ENCODE results near the gene LURAP1L. TPM values are rescaled to one million over a fixed set of nuclear protein-coding genes. Genes with fewer than 3 reads are reported as not detected.

Gene LURAP1L
- total RNA-seq, 1 experiment from 2014 or later: 1.7 TPM

- TF ChIP-seq FOXJ3 (CRISPR knock-in tag; IDR thresholded peaks at IDR 0.05; ENCODE audit: borderline replicate concordance) (no peak), TCF7 (CRISPR knock-in tag; IDR thresholded peaks at IDR 0.05; ENCODE audit: low read depth) (no peak), SP1 (CRISPR knock-in tag; conservative IDR thresholded peaks at IDR 0.05) (no peak), PRRX2 (CRISPR knock-in tag; IDR thresholded peaks at IDR 0.05) (no peak), ESRRA (CRISPR knock-in tag; IDR thresholded peaks at IDR 0.05; ENCODE audit: borderline replicate concordance) (no peak), MYBL2 (CRISPR knock-in tag; IDR thresholded peaks at IDR 0.05) (no peak), CREM (CRISPR knock-in tag; IDR thresholded peaks at IDR 0.05) (no peak), ELF4 (CRISPR knock-in tag; IDR thresholded peaks at IDR 0.05; ENCODE audit: low read depth) (no peak), SMAD3 (CRISPR knock-in tag; IDR thresholded peaks at IDR 0.05; ENCODE audit: borderline replicate concordance) (no peak), ATF6 (CRISPR knock-in tag; IDR thresholded peaks at IDR 0.05) (no peak)
These were observed 2.6 kb downstream of the LURAP1L start (continued) for GRCh38 chr9:12777121-12778022.

- ATAC-seq (no peak), DNase-seq (ENCODE audit: low spot score) (no peak)
- no peak overlapping the region for H3K27ac Mint-ChIP-seq
- H3K9me3 Mint-ChIP-seq: peaks cover 9% of the 10 kb centered on the region
- CTCF ChIA-PET: no interaction called here
- peaks cover 8% of the 10 kb centered on the region; the same call in 1 of the 2 replicates for H3K4me1 Mint-ChIP-seq
- H3K36me3 Mint-ChIP-seq: no peaks in the 10 kb centered on the region
- peaks cover 17% of the 10 kb centered on the region for H3K27me3 Mint-ChIP-seq (ENCODE audit: low read depth)
- TF ChIP-seq ZNF317 (CRISPR knock-in tag; IDR thresholded peaks at IDR 0.05; ENCODE audit: borderline replicate concordance, low read depth): no peak
- no peak for TF ChIP-seq PREB (CRISPR knock-in tag; IDR thresholded peaks at IDR 0.05; ENCODE audit: borderline replicate concordance)
- POLR2A ChIA-PET: no interaction called here
- H3K4me3 Mint-ChIP-seq: no peak overlapping the region
These were observed 3.6 kb downstream of the LURAP1L start for GRCh38 chr9:12778389-12778788.

- peaks cover 13% of the 10 kb centered on the region for H3K4me1 Mint-ChIP-seq
- no peak for TF ChIP-seq CTCF (IDR thresholded peaks at IDR 0.05)
- no peak for TF ChIP-seq MYBL2 (CRISPR knock-in tag; IDR thresholded peaks at IDR 0.05)
- H3K9me3 Mint-ChIP-seq: peaks cover 17% of the 10 kb centered on the region
- ATAC-seq: no peak
- H3K36me3 Mint-ChIP-seq: no peaks in the 10 kb centered on the region
- no peak for DNase-seq (ENCODE audit: low spot score)
- no peak overlapping the region for H3K4me3 Mint-ChIP-seq
- peaks cover 4% of the 10 kb centered on the region; the same call in 1 of the 2 replicates for H3K27me3 Mint-ChIP-seq (ENCODE audit: low read depth)
- ChIA-PET POLR2A (no interaction called here), CTCF (no interaction called here)
- H3K27ac Mint-ChIP-seq: no peak overlapping the region
These were observed 6.5 kb downstream of the LURAP1L start for GRCh38 chr9:12781226-12781733.

Data from WTC11 (cell line).